Stimulated activated CD8-positive, alpha-beta memory T cell treated with anti-CD3 and anti-CD28 coated beads, Interleukin-7, amount 100 ng/mL, for 48 hours (primary cell): ENCODE data around the gene EOGT.

ENCODE experiments used
- DNase-seq, 2 donors: peaks; one replicate each; pipeline ENCODE4 v3.0.0-alpha.2; 2020; ENCODE audit warnings: low read depth in 1 of 2; ENCODE audit errors: extremely low read depth in 1 of 2

Gene EOGT

DNA sequence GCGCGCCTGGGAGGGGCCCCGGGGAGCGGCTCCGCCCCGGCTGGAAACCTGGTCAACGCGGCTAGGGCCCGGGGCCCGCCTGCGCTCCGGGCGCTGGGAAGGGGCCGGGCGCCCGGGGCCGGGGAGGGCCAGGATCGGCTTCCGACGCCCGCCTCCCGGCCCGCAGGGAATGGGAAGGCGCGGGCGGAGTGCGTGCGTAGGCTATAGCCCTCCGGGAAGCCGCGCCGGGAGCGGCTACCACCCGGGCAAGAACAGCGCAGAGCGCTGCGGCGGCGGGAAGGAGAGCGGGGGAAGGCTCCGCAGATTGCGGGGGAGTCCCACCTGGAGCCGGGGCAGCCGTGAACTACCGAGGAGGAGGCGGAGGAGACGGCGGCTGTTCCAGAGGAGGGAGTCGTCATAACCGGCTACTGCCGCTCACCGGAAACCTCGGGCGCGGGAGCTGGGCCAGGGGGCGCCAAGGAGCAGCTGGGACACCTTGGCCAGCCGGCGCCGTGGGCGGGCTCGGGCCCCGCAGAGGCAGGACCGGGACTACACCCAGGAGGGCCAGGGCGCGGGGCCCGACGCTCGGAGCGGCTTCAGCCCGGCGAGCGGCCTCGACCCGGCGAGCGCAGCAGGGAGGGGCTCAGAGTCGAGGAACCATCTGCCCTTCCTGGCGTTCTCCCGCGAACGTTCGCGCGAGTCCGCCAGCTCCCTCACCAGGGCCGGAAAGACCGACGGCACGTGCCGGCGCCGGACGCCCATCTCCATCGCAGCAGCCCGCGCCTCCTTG lies at the start of gene EOGT:
Gene EOGT (minus strand): TSS at position 432 of the 769 bp plus-strand sequence. CDS start 3,838 bp downstream, outside the sequence.
- DNase-seq, result peak; percentile 72 to 78

DNA sequence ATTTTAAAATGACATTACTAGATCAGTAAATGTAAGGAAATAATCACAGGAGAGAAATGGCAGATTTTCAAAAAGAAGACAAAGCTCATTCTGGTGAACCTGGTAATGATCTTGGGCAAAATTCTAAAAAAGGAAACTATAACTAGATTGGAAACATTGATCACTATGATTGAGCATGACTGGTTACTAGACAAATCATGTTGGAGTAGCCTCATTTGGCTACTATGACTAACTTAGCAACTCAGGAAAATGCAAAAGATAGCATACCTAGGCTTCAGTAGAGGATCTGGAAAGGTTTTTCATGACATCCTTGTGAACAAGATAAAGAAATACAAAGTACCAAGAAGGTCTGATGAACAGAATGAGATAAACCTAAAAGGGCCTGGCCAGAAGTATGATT lies 46.2 kb upstream of the EOGT start:
- no peak for DNase-seq

DNA sequence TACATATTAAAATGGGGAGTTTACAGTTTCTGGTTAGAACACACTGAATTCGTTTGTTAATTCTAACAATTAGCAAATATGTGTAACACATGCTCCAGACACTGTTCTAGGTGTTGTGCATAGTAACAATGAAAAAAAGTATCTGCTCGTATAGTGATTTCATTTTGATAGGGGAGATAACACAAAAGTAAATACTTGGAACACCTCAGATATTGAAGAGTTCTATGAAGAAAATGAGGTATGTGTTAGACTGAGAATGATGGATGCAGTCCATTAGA lies 45.4 kb upstream of the EOGT start:
- DNase-seq, result no peak

DNA sequence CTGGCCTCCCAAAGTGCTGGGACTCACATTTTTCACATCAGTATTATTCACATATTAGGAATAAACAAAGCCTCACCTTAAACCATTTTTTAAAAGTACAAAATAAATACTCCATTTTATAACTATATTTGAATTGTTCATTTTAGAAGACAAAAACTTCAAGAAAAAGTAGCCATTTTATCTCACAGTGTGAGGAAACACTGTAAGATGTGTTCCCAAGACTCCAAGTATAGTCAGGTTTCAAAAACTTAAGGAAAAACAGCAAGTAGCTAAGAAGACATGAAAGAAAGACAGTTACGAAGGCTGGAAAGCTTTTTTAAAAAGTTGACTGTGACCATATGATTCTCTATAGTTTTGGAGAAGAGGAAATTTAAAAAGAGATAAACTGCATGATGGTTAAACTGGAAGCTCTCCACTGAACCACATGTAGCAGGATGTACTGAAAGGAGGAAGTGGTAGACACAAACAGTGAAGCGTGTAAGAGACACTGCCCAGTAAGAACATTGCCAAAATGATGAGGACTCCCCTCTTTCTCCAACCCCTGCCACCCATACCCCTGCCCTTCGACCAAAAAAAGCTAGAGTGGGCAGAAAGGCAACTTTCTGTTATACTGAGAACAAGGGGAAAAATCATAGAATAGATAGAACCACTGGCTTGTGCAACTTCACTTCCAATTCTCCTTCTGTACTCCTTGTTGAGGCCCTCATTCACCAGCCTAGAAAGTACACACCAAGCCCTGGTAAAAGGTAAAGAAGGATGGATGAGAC lies 44.9 kb upstream of the EOGT start:
- no peak for DNase-seq

DNA sequence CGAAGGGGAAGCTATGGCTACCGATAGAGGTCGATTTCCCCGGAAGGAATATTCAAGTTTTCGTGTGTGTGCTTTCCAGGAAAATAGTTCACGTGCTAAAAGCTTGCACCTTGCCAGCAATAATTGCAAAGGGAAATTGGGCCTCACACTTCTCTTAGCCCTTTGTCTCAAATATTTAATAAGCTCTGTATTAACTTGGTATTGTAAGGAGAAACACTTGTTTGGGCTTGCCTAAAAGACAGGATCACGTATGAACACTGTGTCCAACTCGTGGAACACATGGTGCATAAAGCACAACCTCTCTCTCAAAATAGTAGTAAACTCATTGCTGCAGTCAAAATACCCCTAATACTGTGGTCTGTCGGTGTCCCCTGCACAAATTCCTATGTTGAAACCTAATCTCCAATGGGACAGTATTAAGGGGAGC lies 39.0 kb upstream of the EOGT start:
- no peak for DNase-seq

DNA sequence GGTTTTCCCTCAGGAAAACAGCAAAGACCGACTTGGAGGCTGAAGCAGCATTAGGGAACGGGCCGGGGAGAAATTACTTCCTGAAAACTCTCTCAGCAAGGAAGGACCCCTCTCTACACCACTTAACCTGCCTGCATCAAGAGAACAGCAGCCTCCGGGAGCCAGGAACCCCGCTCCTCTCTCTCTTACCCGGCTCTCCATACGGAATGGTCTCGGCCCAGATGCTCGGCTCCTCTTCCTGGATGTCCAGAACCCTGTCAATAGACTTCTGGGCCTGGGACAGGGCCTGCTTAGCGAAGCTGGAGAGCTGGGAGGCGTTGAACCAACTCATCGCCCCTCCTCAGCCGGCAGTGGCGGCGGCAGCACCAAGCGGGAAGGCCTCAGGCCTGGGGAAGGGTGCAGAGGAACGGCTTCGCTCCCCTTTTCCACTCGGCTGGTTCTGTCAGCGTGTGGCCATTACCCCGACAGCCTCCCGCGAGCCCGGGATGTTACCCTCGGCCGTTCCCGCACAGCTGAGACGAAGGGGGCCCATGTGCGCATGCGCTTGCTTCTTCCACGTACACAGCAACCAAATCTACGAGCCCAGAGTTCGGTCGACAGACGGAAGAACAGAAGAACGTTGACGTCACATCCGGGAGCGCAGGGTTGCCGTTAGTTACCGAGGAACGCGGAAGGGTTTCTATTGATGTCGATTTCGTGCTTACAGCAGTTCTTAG lies 38.4 kb upstream of the EOGT start, which contains the start of gene TMF1:
Gene TMF1 (minus strand): TSS at position 578 of the 716 bp plus-strand sequence. CDS start 247 bp downstream, at position 331.
- peak; percentile 89 to 96 for DNase-seq

DNA sequence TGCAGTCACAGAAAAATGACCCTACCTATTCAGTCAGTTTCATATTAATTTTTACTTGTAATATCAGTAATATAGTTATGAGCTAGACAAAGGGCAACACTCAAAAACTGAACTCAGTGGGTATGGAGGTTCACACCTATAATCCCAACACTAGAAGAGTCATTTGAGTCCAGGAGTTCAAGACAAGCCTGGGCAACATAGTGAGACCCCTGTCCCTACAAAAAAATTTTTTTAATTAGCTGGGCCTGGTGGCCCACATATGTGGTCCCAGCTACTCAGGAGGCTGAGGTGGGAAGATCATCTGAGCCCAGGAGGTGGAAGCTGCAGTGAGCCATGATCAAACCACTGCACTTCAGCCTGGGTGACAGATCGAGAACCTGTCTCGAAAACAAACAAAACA lies 35.5 kb upstream of the EOGT start:
- DNase-seq, result no peak

DNA sequence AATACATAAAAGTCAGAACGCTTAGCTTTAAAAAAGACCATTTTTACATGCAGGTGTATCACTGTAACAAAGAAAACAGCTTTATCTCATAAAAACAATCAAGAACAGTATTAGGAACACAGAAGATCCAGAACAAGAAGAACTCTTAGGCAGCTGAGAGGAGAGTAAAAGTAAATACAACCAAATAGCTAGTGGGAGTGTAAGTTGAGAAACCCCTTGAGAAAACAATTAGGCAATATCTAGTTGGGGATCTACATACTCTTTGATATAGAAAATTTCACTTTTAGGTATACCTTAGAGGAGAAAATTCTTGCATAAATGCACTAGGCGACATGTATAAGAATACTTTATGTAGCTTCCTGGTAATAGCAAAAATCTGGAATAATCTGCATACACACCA lies 31.1 kb upstream of the EOGT start:
- no peak for DNase-seq

DNA sequence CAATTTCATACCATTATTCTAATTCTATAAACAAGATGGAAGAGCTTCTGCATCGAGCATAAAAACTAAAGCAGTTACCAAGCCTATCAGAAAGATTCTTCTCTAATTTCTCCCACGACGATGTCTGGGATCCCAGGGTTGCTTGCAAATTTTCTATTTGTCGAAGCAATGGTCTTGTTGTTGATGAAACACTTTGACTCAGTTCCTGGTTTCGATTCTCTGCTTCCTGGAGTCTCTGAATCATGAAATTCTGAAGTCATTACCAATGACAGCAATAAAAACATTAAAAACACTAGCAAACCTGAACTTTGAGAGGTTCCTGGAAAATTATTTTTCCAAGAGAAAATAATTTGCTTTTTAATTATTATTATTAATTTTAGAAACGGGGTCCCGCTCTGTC lies 20.0 kb upstream of the EOGT start:
- no peak for DNase-seq

DNA sequence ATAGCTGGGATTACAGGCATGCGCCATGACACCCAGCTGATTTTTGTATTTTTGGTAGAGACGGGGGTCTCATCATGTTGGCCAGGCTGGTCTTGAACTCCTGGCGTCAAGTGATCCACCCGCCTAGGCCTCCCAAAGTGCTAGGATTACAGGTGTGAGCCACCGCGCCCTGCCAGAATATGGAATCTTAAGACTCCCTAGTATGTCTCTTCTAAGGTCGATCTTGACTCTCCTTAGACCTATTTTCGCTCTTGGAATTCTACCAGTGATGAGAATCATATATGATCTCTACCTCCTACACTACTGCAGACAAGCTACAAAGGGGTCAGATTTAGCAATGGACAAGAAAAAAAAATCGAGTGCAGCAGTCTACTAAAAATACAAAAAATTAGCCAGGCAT lies 19.3 kb upstream of the EOGT start:
- no peak for DNase-seq

DNA sequence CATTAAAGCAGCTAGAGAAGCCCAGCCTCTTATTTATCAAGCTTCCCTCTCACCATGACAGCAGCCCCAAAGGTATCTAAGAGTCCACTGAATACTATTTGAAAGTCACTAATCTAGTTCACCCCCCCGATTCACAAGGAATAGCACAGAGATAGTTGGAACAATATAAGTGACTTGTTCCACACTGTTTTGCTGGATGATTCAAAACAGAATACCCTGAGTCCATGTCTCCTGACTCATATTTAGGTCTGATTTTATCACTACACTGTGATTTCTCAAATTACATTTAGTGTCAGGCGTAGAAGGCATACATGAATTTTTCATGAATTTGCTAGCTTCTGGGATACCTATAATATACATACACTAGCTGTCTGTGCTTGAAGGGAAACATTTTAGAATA lies 18.7 kb upstream of the EOGT start:
- DNase-seq, result no peak

DNA sequence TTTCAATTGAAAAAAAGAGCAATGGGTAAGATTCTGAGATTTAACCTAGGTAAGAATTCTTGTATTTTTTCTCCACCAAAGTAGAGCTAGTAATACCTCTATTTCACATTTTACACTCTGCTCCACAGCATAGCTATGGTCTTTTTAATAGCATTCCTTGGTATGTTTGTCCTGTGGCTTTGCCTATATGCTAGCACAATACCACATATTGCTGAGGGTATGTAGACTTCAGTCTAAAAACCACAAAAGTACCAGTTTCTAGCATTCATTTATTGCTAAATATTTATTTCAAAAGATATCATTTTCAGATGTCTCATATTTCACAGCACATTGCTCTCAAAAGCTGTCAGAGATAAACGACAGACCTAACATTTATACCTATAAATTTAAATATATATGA lies 18.2 kb upstream of the EOGT start:
- no peak for DNase-seq

DNA sequence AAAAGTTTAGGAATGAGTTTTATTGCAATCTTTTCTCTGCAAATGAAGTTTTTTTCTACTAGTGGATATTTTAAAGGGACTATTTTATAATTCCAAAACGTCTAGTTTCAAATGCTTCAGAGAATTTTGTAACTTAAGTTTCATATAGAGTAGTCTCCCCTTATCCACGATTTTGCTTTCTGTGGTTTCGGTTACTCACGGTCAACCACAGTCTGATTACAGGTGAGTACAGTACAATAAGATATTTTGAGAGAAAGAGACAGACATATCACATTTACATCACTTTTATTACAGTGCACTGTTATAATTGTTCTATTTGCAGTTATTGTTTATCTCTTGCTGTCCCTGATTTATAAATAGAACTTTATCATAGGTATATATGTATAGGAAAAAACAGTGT lies 7.4 kb upstream of the EOGT start:
- DNase-seq, result no peak

DNA sequence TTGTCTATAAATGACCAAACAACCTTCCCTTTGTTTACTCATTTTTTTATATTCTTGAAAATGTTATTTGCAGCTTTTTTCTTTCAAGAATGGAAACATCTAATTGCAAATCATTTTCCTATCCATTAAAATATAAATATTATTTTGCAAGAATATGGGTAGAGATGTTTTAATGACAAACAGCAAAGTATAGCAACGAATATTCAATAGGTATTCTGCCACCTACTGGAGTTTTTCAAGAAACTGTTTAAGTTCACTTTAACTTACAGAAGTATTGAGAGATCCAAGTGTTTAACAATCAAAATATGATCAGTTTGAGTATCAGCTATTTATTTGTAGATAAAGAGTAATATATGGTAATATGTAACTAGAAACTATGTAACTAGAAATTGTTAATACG lies 6.9 kb upstream of the EOGT start:
- DNase-seq, result no peak

DNA sequence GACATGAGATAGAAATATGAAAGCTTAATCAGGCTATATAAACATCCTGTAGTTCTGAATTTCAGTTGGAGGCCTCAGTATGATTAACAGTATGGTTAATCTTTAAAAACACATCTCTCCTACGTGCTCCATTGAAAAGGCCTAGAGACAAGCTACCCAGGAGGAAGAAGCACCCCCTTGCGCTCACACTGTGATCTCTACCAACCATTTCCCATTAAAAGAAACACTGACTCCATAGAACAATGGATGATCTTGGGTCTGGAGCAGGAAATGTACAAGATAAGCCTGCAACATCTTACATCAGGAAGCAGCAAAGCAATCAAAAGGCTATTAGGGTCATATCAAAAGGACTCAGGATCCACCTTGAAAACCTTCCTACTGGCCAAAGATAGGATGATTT lies 3.4 kb upstream of the EOGT start:
- DNase-seq, result no peak

DNA sequence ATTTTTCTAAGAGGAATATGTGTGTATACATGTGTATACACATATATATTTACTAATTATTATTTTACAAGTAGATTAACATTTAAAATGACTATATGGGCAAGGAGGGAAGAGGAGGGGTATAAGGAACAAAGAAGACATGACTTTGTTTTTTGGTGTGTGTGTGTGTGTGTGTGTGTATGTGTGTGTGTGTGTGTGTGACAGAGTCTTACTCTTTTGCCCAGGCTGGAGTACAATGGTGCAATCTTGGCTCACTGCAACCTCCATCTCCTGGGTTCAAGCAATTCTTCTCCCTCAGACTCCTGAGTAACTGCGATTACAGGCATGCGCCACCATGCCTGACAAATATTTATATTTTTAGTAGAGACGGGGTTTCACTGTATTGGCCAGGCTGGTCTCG lies 2.6 kb upstream of the EOGT start:
- DNase-seq, result no peak

DNA sequence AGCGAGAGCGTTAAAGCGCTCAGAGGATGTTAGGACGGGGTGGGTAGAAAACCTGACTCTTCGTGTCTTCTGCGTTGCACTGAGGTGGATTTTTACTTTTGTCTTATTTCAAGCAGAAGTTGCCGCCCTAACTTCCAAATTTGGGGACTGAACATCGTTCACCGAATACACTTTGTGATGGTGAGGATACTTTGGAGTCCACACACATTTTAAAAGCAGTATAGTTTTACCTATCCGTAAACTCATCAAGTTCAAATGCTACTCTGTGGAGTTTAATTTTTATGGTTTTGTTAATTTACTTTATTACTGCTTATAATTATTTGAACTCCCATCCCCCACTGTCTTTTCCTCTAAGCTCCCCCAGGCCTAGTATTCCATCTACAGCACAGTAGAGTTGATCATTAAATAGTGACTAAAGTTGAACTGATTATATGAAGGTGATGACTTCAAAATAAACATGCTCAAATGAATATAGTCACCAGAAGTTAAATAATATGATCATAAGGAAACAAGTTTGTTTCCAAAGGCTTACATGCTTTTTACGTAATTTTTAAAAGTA lies 617 bp upstream of the EOGT start:
- no peak for DNase-seq

DNA sequence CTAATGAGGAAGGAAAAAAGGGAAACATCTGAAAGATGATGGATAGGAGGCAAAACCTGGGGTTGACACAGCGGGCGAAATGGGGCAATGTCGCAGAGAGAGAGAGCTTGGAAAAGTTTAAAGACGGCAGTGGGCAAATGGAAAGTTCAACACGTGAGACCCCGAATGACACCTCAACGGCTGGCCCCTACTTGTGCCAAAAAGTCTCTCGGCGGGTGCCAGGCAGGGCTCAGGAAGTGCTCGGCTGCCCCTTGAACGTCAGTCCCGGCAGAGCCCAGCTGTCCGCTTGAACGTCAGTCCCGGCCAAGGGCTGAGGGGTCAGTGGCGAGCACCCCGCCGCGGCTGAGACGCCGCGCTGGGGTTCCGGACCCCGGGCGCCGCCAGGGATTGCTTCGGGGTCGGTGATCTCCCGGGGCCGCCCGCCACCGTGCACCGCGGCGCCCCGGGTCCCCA lies 658 bp downstream of the EOGT start:
- peak in 1 of 2 donors; percentile 6 for DNase-seq

DNA sequence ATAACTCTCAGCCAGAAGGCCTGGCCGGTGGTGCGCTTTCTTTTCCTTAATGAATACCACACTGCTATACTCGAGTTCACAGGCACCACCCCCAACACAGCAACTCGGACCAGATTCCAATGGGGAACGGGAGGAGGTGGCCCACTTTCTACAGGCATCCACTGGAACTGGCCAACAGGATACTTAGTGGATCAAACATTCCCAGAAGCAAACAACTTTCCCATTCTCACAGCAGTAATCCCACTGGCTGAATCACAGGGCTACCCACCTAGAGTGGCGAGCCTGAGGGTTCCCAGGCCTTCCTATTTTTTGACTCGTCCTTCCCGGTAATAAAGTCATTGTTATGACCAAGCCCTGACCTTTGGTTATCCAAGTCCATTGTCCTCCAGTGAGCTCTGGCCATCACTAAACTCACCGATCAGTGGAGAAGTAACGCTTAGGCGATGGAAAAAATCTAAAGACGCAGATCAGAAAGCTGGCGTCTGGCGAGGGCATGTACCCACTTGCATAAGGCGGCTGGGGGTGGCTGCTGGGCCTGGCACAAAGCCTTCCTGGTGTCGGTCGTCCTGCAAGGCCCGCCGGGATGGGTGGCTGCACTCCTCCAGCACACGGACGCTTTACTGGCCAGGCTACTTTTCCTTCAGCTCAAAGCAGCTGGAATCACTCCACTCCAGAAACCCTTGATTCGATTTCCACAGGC lies 1.2 kb downstream of the EOGT start:
- no peak for DNase-seq

DNA sequence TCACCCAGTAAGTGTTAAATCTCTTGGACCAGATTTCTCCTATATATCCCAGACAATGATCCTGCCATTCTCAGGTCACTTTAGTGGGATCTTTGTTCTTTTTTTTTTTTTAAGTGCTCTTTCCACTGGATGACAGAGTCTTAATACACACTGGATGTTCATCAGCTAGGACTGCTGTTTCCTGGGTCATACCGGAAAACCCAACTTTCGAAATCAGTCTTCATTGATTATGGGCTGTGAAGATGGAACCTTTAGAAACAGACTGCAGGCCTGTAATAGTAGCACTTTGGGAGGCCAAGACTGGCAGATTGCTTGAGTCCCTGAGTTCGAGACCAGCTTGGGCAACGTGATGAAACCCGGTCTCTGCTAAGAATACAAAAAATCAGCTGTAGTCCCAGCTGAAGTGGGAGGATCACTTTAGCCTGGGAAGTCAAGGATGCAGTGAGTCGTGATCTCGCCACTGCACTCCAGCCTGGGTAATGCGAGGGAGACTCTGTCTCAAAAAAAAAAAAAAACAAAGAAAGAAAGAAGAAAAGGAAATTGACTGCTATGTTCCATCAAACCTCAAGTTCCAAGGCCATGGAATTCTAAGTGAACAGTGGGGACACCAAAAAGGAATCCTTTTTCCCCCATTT lies 2.3 kb downstream of the EOGT start:
- DNase-seq, result no peak
